ENCODE results near the gene EXOC3. TPM values are rescaled to one million over a fixed set of nuclear protein-coding genes. Genes with fewer than 3 reads are reported as not detected.
A peak's percentile ranks its signal among the peaks of the same experiment; 100 is the strongest.

The EXOC3 gene
- total RNA-seq, 2 experiments from 2014 or later, result 41.6 to 41.7 TPM

GRCh38 chr5:423233-423565, 19.8 kb upstream of the EXOC3 start:
- H3K27ac Mint-ChIP-seq, result no peak overlapping the region

GRCh38 chr5:423626-424261, 19.2 kb upstream of the EXOC3 start:
- intact Hi-C loops (cut with micrococcal nuclease), result no loop called here
- no peak for DNase-seq
- Mint-ChIP-seq H3K4me3 (no peak overlapping the region), H3K4me1 (ENCODE audit: low read depth) (no peaks in the 10 kb centered on the region), H3K36me3 (ENCODE audit: low read depth) (no peaks in the 10 kb centered on the region), H3K9me3 (no peaks in the 10 kb centered on the region), H3K27ac (no peak overlapping the region), H3K27me3 (ENCODE audit: low read depth) (no peaks in the 10 kb centered on the region)
- CTCF ChIA-PET, result interaction anchor here (0.6 to 0.7 kb wide), 2 partner anchors 20 to 147 kb away, joined by 3 read pairs; no protein-coding TSS in a partner anchor

More at GRCh38 chr5:423233-423565, 19.8 kb upstream of the EXOC3 start:
- CTCF ChIA-PET, result no interaction called here
- H3K9me3 Mint-ChIP-seq, result no peaks in the 10 kb centered on the region
- H3K4me3 Mint-ChIP-seq, result no peak overlapping the region
- no peak for DNase-seq
- no peaks in the 10 kb centered on the region for H3K36me3 Mint-ChIP-seq (ENCODE audit: low read depth)
- intact Hi-C loops (cut with micrococcal nuclease), result no loop called here
- no peaks in the 10 kb centered on the region for H3K4me1 Mint-ChIP-seq (ENCODE audit: low read depth)
- H3K27me3 Mint-ChIP-seq (ENCODE audit: low read depth), result no peaks in the 10 kb centered on the region

- Mint-ChIP-seq H3K4me1 (ENCODE audit: low read depth) (no peaks in the 10 kb centered on the region), H3K27me3 (ENCODE audit: low read depth) (no peaks in the 10 kb centered on the region), H3K36me3 (ENCODE audit: low read depth) (no peaks in the 10 kb centered on the region), H3K27ac (no peak overlapping the region), H3K4me3 (no peak overlapping the region), H3K9me3 (no peaks in the 10 kb centered on the region)
- CTCF ChIA-PET, result interaction anchor here (0.6 to 1.2 kb wide), 3 partner anchors 10 to 148 kb away, joined by 3 to 4 read pairs (median 3); no protein-coding TSS in a partner anchor
- DNase-seq, result no peak
- intact Hi-C loops (cut with micrococcal nuclease), result loop anchor here (1.0 kb wide), 2 partner anchors 105 to 236 kb away; no protein-coding TSS in a partner anchor
Observed at GRCh38 chr5:424301-425110, 18.5 kb upstream of the EXOC3 start.

DNA sequence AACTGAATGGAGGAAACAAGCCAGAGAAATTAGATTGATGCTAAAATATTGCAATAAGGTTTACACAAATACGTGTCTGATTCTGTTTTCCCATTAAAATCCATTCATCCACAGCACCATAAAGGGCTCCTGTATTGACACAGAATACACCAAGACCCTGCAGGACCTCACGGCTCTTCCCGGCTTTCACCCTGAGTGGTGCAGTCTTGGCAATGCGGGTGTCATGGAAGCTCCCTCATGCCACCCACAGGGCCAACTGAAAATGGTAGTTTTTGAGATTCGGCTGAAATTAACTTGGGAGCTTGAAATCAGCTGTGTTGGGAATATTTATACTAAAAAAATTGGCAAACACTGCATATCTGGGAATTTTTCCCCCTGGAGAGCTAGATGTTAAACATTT, 17.3 kb upstream of the EXOC3 start:
- Mint-ChIP-seq H3K4me3 (no peak overlapping the region), H3K27me3 (ENCODE audit: low read depth) (no peaks in the 10 kb centered on the region), H3K9me3 (no peaks in the 10 kb centered on the region), H3K4me1 (ENCODE audit: low read depth) (no peaks in the 10 kb centered on the region), H3K36me3 (ENCODE audit: low read depth) (no peaks in the 10 kb centered on the region), H3K27ac (no peak overlapping the region)
- peak; percentile 60 for DNase-seq
- intact Hi-C loops (cut with micrococcal nuclease), result loop anchor here (1.0 kb wide), 2 partner anchors 106 to 237 kb away; no protein-coding TSS in a partner anchor
- CTCF ChIA-PET, result interaction anchor here (0.7 to 1.4 kb wide), 5 partner anchors 12 to 237 kb away, joined by 3 to 5 read pairs (median 4); no protein-coding TSS in a partner anchor

- no peaks in the 10 kb centered on the region for H3K36me3 Mint-ChIP-seq (ENCODE audit: low read depth)
- H3K4me1 Mint-ChIP-seq (ENCODE audit: low read depth), result no peaks in the 10 kb centered on the region
- no peak overlapping the region for H3K27ac Mint-ChIP-seq
- no peak for DNase-seq
- CTCF ChIA-PET, result interaction anchor here (0.7 to 1.4 kb wide), 4 partner anchors 89 to 238 kb away, joined by 3 to 5 read pairs (median 4); no protein-coding TSS in a partner anchor
- no peak overlapping the region for H3K4me3 Mint-ChIP-seq
- intact Hi-C loops (cut with micrococcal nuclease), result no loop called here
- H3K9me3 Mint-ChIP-seq, result no peaks in the 10 kb centered on the region
- H3K27me3 Mint-ChIP-seq (ENCODE audit: low read depth), result no peaks in the 10 kb centered on the region
Observed at GRCh38 chr5:426392-426976, 16.5 kb upstream of the EXOC3 start.

GRCh38 chr5:427415-428087, 15.4 kb upstream of the EXOC3 start:
- Mint-ChIP-seq H3K36me3 (ENCODE audit: low read depth) (no peaks in the 10 kb centered on the region), H3K27me3 (ENCODE audit: low read depth) (no peaks in the 10 kb centered on the region)
- intact Hi-C loops (cut with micrococcal nuclease), result no loop called here

DNA sequence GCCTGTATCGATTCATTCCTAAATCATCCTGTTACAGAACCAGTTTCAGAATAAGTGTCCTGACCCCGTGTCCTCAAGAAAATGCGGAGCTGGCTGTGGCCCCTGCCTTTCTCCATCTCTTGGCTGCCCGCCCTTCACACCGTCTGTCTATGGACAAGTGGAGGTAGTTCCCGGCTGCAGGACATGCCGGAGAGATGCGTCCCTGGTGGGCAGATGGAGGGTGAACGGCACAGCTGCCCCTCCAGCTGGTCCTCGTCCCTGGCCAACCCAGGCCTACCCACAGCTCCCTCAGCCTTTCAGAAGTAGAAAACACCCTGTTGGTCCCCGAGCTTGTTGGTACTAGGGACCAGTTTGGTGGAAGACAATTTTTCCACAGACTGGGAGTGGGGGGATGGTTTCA, 14.8 kb upstream of the EXOC3 start:
- no peaks in the 10 kb centered on the region for H3K27me3 Mint-ChIP-seq (ENCODE audit: low read depth)
- H3K27ac Mint-ChIP-seq, result no peak overlapping the region
- H3K4me1 Mint-ChIP-seq (ENCODE audit: low read depth), result no peaks in the 10 kb centered on the region
- CTCF ChIA-PET, result interaction anchor here (0.9 to 1.0 kb wide), 3 partner anchors 15 to 354 kb away, joined by 3 read pairs; partner anchors contain the start of gene EXOC3
- DNase-seq, result no peak
- intact Hi-C loops (cut with micrococcal nuclease), result no loop called here
- H3K36me3 Mint-ChIP-seq (ENCODE audit: low read depth), result no peaks in the 10 kb centered on the region
- no peaks in the 10 kb centered on the region for H3K9me3 Mint-ChIP-seq
- H3K4me3 Mint-ChIP-seq, result no peak overlapping the region

More at GRCh38 chr5:427415-428087, 15.4 kb upstream of the EXOC3 start:
- Mint-ChIP-seq H3K9me3 (no peaks in the 10 kb centered on the region), H3K27ac (no peak overlapping the region), H3K4me3 (no peak overlapping the region), H3K4me1 (ENCODE audit: low read depth) (no peaks in the 10 kb centered on the region)
- CTCF ChIA-PET, result interaction anchor here (0.6 to 0.9 kb wide), 2 partner anchors 13 to 353 kb away, joined by 3 read pairs; no protein-coding TSS in a partner anchor
- no peak for DNase-seq

GRCh38 chr5:428754-429452, 14.1 kb upstream of the EXOC3 start:
- intact Hi-C loops (cut with micrococcal nuclease), result no loop called here
- no peak for DNase-seq
- Mint-ChIP-seq H3K9me3 (no peaks in the 10 kb centered on the region), H3K36me3 (ENCODE audit: low read depth) (no peaks in the 10 kb centered on the region), H3K27ac (no peak overlapping the region), H3K4me3 (no peak overlapping the region), H3K4me1 (ENCODE audit: low read depth) (no peaks in the 10 kb centered on the region), H3K27me3 (ENCODE audit: low read depth) (no peaks in the 10 kb centered on the region)
- CTCF ChIA-PET, result interaction anchor here (0.9 to 1.0 kb wide), 3 partner anchors 14 to 354 kb away, joined by 3 read pairs; partner anchors contain the start of gene EXOC3

- no peaks in the 10 kb centered on the region for H3K27me3 Mint-ChIP-seq (ENCODE audit: low read depth)
- intact Hi-C loops (cut with micrococcal nuclease), result no loop called here
- no peaks in the 10 kb centered on the region for H3K9me3 Mint-ChIP-seq
- no peak overlapping the region for H3K27ac Mint-ChIP-seq
- CTCF ChIA-PET, result no interaction called here
- H3K4me3 Mint-ChIP-seq, result no peak overlapping the region
- no peaks in the 10 kb centered on the region for H3K36me3 Mint-ChIP-seq (ENCODE audit: low read depth)
- H3K4me1 Mint-ChIP-seq (ENCODE audit: low read depth), result no peaks in the 10 kb centered on the region
- no peak for DNase-seq
Observed at GRCh38 chr5:429453-430188, 13.4 kb upstream of the EXOC3 start.

DNA sequence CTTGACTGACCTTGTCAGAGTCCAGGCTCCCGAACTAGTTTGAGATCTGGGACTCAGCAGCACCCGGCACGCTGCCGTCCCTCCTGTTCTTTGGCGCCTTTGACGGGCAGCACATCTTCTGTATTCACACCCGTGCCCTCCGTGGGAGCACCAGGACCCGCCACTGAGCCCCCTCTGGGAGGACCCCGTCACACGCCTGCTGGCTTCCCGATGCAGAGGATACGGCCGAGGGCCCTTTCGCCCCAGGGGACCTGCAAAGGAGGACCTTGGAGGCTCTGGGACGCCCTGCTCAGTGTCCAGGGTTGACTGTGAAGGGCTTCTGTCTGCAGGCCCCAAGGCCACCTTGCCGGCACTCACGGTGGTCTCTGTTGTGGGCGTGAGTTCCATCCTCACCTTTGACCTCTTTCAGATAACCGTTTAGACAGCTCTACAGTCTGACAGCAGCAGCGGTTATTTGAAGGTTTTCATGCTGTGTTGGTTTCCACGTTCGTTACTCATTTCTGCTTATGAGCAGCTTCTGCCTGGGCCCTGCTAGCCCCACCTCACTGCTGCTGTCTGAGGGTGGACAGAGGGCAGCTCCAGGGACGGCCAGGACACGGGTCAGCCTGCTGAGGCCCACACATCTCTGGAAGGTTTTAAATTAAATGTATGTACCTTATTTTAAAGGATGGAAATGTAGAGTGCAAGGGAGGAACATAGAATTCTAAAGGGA, 12.6 kb upstream of the EXOC3 start:
- CTCF ChIA-PET, result interaction anchor here (1.1 kb wide), 1 partner anchor 114 kb away, joined by 10 read pairs; no protein-coding TSS in a partner anchor
- H3K4me1 Mint-ChIP-seq (ENCODE audit: low read depth), result no peaks in the 10 kb centered on the region
- intact Hi-C loops (cut with micrococcal nuclease), result no loop called here
- no peak overlapping the region for H3K4me3 Mint-ChIP-seq
- no peaks in the 10 kb centered on the region for H3K27me3 Mint-ChIP-seq (ENCODE audit: low read depth)
- no peaks in the 10 kb centered on the region for H3K9me3 Mint-ChIP-seq
- no peak for DNase-seq
- no peak overlapping the region for H3K27ac Mint-ChIP-seq
- no peaks in the 10 kb centered on the region for H3K36me3 Mint-ChIP-seq (ENCODE audit: low read depth)

All from activated naive CD4-positive, alpha-beta T cell treated with anti-CD3 and anti-CD28 coated beads for 36 hours (primary cell).